ENCODE results near the gene UGT1A8. TPM values are rescaled to one million over a fixed set of nuclear protein-coding genes. Genes with fewer than 3 reads are reported as not detected.

The UGT1A8 gene
- total and polyA plus RNA-seq, 2 experiments from 2014 or later, result 0.45 TPM; not detected in 1

DNA sequence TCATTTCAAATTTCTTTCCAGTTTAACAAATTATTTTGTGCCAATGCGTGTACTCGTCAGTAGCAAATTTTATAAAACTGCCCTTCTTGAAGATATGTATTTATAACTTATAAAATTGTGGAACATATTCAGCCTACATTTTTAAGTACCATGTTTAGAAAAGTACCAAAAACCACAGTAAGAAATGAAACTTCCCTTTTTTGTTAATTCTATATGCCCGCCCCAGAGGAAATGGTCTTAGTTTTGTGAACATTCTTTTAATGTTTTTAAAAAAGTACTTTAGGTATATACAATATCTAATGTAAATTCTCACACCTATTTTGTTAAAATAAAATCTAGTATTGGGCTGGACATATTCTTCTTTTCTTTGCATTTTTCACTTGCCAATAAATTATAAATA is 55.5 kb downstream of the UGT1A8 start:
- Mint-ChIP-seq H3K9me3 (peaks cover 4% of the 10 kb centered on the region; the same call in 2 of the 3 replicates), H3K4me3 (no peak overlapping the region), H3K27ac (no peak overlapping the region), H3K27me3 (ENCODE audit: insufficient read depth, low read depth, poor library complexity) (no peaks in the 10 kb centered on the region), H3K4me1 (peaks cover 6% of the 10 kb centered on the region; the same call in 2 of the 3 replicates), H3K36me3 (ENCODE audit: low read depth) (no peaks in the 10 kb centered on the region)
- Histone ChIP-seq H3K79me2 (replicated peaks; ENCODE audit: insufficient read depth) (no peaks in the 10 kb centered on the region), H3K4me2 (no peak overlapping the region), H3K27me3 (ENCODE audit: insufficient read depth) (no peaks in the 10 kb centered on the region), H3K36me3 (ENCODE audit: insufficient read depth) (no peaks in the 10 kb centered on the region), H3K27ac (ENCODE audit: low read depth) (no peak overlapping the region), H2AFZ (no peak overlapping the region), H3F3A (replicated peaks; ENCODE audit: low read depth) (no peaks in the 10 kb centered on the region), H4K20me1 (replicated peaks; ENCODE audit: insufficient read depth) (no peaks in the 10 kb centered on the region), H3K4me3 (no peak overlapping the region), H3K4me1 (ENCODE audit: insufficient read depth) (no peaks in the 10 kb centered on the region; the same call in 1 of the 2 replicates), H3K9me2 (ENCODE audit: insufficient read depth) (no peaks in the 10 kb centered on the region)
- DNase-seq (ENCODE audit: low spot score) (no peak), ATAC-seq (no peak)
- TF ChIP-seq, protein P1, sequence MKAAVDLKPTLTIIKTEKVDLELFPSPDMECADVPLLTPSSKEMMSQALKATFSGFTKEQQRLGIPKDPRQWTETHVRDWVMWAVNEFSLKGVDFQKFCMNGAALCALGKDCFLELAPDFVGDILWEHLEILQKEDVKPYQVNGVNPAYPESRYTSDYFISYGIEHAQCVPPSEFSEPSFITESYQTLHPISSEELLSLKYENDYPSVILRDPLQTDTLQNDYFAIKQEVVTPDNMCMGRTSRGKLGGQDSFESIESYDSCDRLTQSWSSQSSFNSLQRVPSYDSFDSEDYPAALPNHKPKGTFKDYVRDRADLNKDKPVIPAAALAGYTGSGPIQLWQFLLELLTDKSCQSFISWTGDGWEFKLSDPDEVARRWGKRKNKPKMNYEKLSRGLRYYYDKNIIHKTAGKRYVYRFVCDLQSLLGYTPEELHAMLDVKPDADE (IDR thresholded peaks at IDR 0.05), result no peak
- TF ChIP-seq POLR2AphosphoS5 (IDR thresholded peaks at IDR 0.05; ENCODE audit: low read depth) (no peak), REST (IDR thresholded peaks at IDR 0.05; ENCODE audit: unreplicated experiment) (no peak), JUNB (IDR thresholded peaks at IDR 0.05; ENCODE audit: unreplicated experiment) (no peak), EZH2 (IDR thresholded peaks at IDR 0.05; ENCODE audit: low read depth, unreplicated experiment) (no peak)
- TF ChIP-seq, protein P2, sequence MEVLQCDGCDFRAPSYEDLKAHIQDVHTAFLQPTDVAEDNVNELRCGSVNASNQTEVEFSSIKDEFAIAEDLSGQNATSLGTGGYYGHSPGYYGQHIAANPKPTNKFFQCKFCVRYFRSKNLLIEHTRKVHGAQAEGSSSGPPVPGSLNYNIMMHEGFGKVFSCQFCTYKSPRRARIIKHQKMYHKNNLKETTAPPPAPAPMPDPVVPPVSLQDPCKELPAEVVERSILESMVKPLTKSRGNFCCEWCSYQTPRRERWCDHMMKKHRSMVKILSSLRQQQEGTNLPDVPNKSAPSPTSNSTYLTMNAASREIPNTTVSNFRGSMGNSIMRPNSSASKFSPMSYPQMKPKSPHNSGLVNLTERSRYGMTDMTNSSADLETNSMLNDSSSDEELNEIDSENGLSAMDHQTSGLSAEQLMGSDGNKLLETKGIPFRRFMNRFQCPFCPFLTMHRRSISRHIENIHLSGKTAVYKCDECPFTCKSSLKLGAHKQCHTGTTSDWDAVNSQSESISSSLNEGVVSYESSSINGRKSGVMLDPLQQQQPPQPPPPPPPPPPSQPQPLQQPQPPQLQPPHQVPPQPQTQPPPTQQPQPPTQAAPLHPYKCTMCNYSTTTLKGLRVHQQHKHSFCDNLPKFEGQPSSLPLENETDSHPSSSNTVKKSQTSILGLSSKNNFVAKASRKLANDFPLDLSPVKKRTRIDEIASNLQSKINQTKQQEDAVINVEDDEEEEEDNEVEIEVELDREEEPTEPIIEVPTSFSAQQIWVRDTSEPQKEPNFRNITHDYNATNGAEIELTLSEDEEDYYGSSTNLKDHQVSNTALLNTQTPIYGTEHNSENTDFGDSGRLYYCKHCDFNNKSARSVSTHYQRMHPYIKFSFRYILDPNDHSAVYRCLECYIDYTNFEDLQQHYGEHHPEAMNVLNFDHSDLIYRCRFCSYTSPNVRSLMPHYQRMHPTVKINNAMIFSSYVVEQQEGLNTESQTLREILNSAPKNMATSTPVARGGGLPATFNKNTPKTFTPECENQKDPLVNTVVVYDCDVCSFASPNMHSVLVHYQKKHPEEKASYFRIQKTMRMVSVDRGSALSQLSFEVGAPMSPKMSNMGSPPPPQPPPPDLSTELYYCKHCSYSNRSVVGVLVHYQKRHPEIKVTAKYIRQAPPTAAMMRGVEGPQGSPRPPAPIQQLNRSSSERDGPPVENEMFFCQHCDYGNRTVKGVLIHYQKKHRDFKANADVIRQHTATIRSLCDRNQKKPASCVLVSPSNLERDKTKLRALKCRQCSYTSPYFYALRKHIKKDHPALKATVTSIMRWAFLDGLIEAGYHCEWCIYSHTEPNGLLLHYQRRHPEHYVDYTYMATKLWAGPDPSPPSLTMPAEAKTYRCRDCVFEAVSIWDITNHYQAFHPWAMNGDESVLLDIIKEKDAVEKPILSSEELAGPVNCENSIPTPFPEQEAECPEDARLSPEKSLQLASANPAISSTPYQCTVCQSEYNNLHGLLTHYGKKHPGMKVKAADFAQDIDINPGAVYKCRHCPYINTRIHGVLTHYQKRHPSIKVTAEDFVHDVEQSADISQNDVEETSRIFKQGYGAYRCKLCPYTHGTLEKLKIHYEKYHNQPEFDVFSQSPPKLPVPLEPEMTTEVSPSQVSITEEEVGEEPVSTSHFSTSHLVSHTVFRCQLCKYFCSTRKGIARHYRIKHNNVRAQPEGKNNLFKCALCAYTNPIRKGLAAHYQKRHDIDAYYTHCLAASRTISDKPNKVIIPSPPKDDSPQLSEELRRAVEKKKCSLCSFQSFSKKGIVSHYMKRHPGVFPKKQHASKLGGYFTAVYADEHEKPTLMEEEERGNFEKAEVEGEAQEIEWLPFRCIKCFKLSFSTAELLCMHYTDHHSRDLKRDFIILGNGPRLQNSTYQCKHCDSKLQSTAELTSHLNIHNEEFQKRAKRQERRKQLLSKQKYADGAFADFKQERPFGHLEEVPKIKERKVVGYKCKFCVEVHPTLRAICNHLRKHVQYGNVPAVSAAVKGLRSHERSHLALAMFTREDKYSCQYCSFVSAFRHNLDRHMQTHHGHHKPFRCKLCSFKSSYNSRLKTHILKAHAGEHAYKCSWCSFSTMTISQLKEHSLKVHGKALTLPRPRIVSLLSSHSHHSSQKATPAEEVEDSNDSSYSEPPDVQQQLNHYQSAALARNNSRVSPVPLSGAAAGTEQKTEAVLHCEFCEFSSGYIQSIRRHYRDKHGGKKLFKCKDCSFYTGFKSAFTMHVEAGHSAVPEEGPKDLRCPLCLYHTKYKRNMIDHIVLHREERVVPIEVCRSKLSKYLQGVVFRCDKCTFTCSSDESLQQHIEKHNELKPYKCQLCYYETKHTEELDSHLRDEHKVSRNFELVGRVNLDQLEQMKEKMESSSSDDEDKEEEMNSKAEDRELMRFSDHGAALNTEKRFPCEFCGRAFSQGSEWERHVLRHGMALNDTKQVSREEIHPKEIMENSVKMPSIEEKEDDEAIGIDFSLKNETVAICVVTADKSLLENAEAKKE (CRISPR knock-in tag; IDR thresholded peaks at IDR 0.05), result no peak
